PC-9 (cell line): ENCODE data around the gene HS6ST3.
A peak's percentile ranks its signal among the peaks of the same experiment; 100 is the strongest.

Experiments used
- EZH2 ChIP-seq: fragments of 200-600 bp; sonication (generic); IDR thresholded peaks from 2 replicates; pipeline ENCODE4 v1.8.0; 2017; ENCODE audit warnings: antibody characterized with exemption, low read depth
- TF ChIP-seq, protein P1 (sequence below): fragments of 200-600 bp; sonication (generic); conservative IDR thresholded peaks from 2 replicates; pipeline ENCODE4 v1.6.1; 2017; ENCODE audit warnings: mixed run types, antibody characterized with exemption, mild to moderate bottlenecking, moderate library complexity

DNA sequence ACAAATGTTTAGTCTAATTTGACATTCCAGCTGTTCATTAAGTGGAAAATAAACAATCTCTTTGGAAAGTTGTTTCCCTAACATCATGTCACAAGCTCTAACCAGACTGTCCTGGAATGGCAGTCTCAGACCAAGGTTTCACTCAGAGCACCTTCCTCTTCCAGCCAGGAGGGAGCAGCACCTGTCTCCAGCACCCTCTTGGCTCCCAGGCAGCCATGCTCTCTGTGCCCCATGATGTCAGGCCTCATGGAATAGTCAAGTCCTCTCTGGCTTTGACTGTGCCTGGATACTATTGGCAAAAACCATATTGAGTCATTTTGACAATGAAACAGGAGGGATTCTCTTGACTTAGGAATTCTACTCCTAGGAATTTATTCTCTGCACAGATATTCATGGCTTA is 733.0 kb downstream of the HS6ST3 start:
- no peak for TF ChIP-seq EZH2
- TF ChIP-seq, protein P1, sequence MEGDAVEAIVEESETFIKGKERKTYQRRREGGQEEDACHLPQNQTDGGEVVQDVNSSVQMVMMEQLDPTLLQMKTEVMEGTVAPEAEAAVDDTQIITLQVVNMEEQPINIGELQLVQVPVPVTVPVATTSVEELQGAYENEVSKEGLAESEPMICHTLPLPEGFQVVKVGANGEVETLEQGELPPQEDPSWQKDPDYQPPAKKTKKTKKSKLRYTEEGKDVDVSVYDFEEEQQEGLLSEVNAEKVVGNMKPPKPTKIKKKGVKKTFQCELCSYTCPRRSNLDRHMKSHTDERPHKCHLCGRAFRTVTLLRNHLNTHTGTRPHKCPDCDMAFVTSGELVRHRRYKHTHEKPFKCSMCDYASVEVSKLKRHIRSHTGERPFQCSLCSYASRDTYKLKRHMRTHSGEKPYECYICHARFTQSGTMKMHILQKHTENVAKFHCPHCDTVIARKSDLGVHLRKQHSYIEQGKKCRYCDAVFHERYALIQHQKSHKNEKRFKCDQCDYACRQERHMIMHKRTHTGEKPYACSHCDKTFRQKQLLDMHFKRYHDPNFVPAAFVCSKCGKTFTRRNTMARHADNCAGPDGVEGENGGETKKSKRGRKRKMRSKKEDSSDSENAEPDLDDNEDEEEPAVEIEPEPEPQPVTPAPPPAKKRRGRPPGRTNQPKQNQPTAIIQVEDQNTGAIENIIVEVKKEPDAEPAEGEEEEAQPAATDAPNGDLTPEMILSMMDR: peak; percentile 45; the same call in 1 of the 2 replicates
